Measurements from ENCODE around the gene NPSR1.

- TF ChIP-seq, protein P1, sequence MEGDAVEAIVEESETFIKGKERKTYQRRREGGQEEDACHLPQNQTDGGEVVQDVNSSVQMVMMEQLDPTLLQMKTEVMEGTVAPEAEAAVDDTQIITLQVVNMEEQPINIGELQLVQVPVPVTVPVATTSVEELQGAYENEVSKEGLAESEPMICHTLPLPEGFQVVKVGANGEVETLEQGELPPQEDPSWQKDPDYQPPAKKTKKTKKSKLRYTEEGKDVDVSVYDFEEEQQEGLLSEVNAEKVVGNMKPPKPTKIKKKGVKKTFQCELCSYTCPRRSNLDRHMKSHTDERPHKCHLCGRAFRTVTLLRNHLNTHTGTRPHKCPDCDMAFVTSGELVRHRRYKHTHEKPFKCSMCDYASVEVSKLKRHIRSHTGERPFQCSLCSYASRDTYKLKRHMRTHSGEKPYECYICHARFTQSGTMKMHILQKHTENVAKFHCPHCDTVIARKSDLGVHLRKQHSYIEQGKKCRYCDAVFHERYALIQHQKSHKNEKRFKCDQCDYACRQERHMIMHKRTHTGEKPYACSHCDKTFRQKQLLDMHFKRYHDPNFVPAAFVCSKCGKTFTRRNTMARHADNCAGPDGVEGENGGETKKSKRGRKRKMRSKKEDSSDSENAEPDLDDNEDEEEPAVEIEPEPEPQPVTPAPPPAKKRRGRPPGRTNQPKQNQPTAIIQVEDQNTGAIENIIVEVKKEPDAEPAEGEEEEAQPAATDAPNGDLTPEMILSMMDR (conservative IDR thresholded peaks at IDR 0.05; ENCODE audit: low read length): no peak
- no peak for TF ChIP-seq EZH2phosphoT487 (IDR thresholded peaks at IDR 0.05; ENCODE audit: borderline replicate concordance, low read depth, low read length)
Measured at GRCh38 chr7:34760271-34760670, 102.3 kb downstream of the NPSR1 start.

Data from OCI-LY7 (cell line).